HepG2 (cell line): ENCODE results near the gene OTULINL. TPM values are rescaled to one million over a fixed set of nuclear protein-coding genes. Genes with fewer than 3 reads are reported as not detected.

Source experiments
- DZIP1 ChIP-seq: sonication (generic); formaldehyde crosslinking; IDR thresholded peaks from 2 replicates; pipeline ENCODE4 v1.5.0; 2020; ENCODE audit warnings: mild to moderate bottlenecking, missing genetic modification reagents
- FLYWCH1 ChIP-seq: sonication (generic); formaldehyde crosslinking; IDR thresholded peaks from 2 replicates; pipeline ENCODE4 v1.8.1; 2023; ENCODE audit warnings: mild to moderate bottlenecking, missing genetic modification reagents
- FOXJ3 ChIP-seq: sonication (generic); formaldehyde crosslinking; IDR thresholded peaks from 2 replicates; pipeline ENCODE4 v1.4.0; 2020; ENCODE audit warnings: missing genetic modification reagents, mild to moderate bottlenecking, borderline replicate concordance
- HMG20A ChIP-seq: IDR thresholded peaks from 2 replicates; pipeline ENCODE4 v1.6.1; 2016; ENCODE audit warnings: borderline replicate concordance
- HOMEZ ChIP-seq: IDR thresholded peaks from 2 replicates; pipeline ENCODE4 v1.6.1; 2016; ENCODE audit warnings: low read depth
- NFIB ChIP-seq: sonication (generic); formaldehyde crosslinking; IDR thresholded peaks from 2 replicates; pipeline ENCODE4 v1.9.0; 2021; ENCODE audit warnings: missing genetic modification reagents, mild to moderate bottlenecking, borderline replicate concordance
- PHB2 ChIP-seq: fragments of 450-650 bp; IDR thresholded peaks from 2 replicates; pipeline ENCODE4 v1.6.1; 2018; ENCODE audit not compliant: partially characterized antibody
- PRPF4 ChIP-seq: fragments of 200-400 bp; formaldehyde crosslinking; IDR thresholded peaks from 2 replicates; pipeline ENCODE4 v1.6.1; 2016; ENCODE audit warnings: low read length, low read depth; ENCODE audit not compliant: poor library complexity, severe bottlenecking
- SNRNP70 ChIP-seq: fragments of 200-400 bp; formaldehyde crosslinking; IDR thresholded peaks from 2 replicates; pipeline ENCODE4 v1.6.1; 2017; ENCODE audit warnings: mild to moderate bottlenecking, low read depth, low read length, moderate library complexity
- SOX13 ChIP-seq, 3 experiments: fragments of 450-650 bp in 1 of 3; sonication (generic) in 1 of 3; formaldehyde crosslinking in 1 of 3; IDR thresholded peaks in 2 of 3; conservative IDR thresholded peaks in 1 of 3; 2 replicates each; pipeline versions ENCODE4 v1.5.0 to v1.6.1; 2016 to 2020; ENCODE audit warnings: antibody characterized with exemption in 1 of 3, mild to moderate bottlenecking in 1 of 3, missing compliant biosample characterization in 1 of 3, missing genetic modification reagents in 1 of 3, moderate library complexity in 1 of 3
- SOX5 ChIP-seq: IDR thresholded peaks from 2 replicates; pipeline ENCODE4 v1.6.1; 2016; ENCODE audit warnings: borderline replicate concordance
- SOX6 ChIP-seq, 2 experiments: fragments of 450-650 bp in 1 of 2; sonication (generic) in 1 of 2; formaldehyde crosslinking in 1 of 2; IDR thresholded peaks; 2 replicates each; pipeline versions ENCODE4 v1.4.0 to v1.6.1; 2017 to 2020; ENCODE audit warnings: antibody characterized with exemption in 1 of 2, mild to moderate bottlenecking in 1 of 2, missing genetic modification reagents in 1 of 2
- SYNCRIP ChIP-seq: fragments of 200-400 bp; formaldehyde crosslinking; IDR thresholded peaks from 2 replicates; pipeline ENCODE4 v1.6.1; 2018; ENCODE audit warnings: mild to moderate bottlenecking, low read depth, low read length; ENCODE audit not compliant: insufficient read depth
- UBTF ChIP-seq: sonication (generic); formaldehyde crosslinking; IDR thresholded peaks from 2 replicates; pipeline ENCODE4 v1.4.0; 2020; ENCODE audit warnings: mild to moderate bottlenecking, missing genetic modification reagents
- ZBTB26 ChIP-seq: IDR thresholded peaks from 2 replicates; pipeline ENCODE4 v1.6.1; 2016; ENCODE audit warnings: missing compliant biosample characterization, missing genetic modification reagents, borderline replicate concordance
- ZNF18 ChIP-seq: sonication (generic); formaldehyde crosslinking; IDR thresholded peaks from 2 replicates; pipeline ENCODE4 v1.8.0; 2022; ENCODE audit warnings: mild to moderate bottlenecking, missing genetic modification reagents; ENCODE audit not compliant: insufficient replicate concordance
- ZNF263 ChIP-seq: sonication (generic); formaldehyde crosslinking; IDR thresholded peaks from 2 replicates; pipeline ENCODE4 v1.4.0; 2020; ENCODE audit warnings: missing genetic modification reagents
- ZNF546 ChIP-seq: sonication (generic); formaldehyde crosslinking; conservative IDR thresholded peaks from 2 replicates; pipeline ENCODE4 v1.8.1; 2023; ENCODE audit warnings: mild to moderate bottlenecking, missing genetic modification reagents
- polyA plus RNA-seq, 8 experiments: library from polyadenylated mRNA; depleted of rRNA in 3 of 8; stranded (reverse) in 7 of 8; unstranded in 1 of 8; fragments of >200 nt; fragmentation: Illumina TruSeq in 4 of 8; extraction: Trizol in 4 of 8; gene quantifications; 2 replicates each; pipeline versions ENCODE4 v1.2.1 to v1.2.3, GENCODE V29; 2011 to 2016; ENCODE audit warnings: low read depth in 4 of 8, missing spikeins in 1 of 8, mixed read lengths in 1 of 8; ENCODE audit not compliant: insufficient read depth in 1 of 8
- total RNA-seq, 5 experiments: library from RNA; depleted of rRNA; stranded (reverse); fragments of >200 nt; fragmentation: Illumina TruSeq; extraction: Trizol; gene quantifications; 2 replicates each; pipeline ENCODE4 v1.2.3, GENCODE V29; 2016; ENCODE audit warnings: low read depth in 1 of 5

Gene OTULINL
- total and polyA plus RNA-seq, 2 of the 13 experiments (the other 11 are each of a cell fraction or from before 2014, with no cell fraction given), result 0.04 to 0.40 TPM

GRCh38 chr5:14569948-14570691, 11.5 kb upstream of the OTULINL start (continued):
- TF ChIP-seq ZBTB26 (CRISPR knock-in tag), result no peak
- TF ChIP-seq FLYWCH1 (CRISPR knock-in tag), result no peak
- no peak for TF ChIP-seq UBTF (CRISPR knock-in tag)
- peak; percentile 88 for TF ChIP-seq SOX13 (IDR thresholded peaks at IDR 0.05)
- TF ChIP-seq SOX13 (CRISPR knock-in tag; conservative IDR thresholded peaks at IDR 0.05 in 1 of 2, IDR thresholded peaks at IDR 0.05 in 1 of 2), result peak in 1 of 2 experiments; percentile 98; a peak in 2 of 4 replicates
- TF ChIP-seq FOXJ3 (CRISPR knock-in tag), result no peak
- TF ChIP-seq DZIP1 (CRISPR knock-in tag), result no peak
- TF ChIP-seq PHB2, result no peak
- TF ChIP-seq ZNF546 (CRISPR knock-in tag), result no peak
- TF ChIP-seq SOX5 (CRISPR knock-in tag), result peak; percentile 98
- TF ChIP-seq NFIB (CRISPR knock-in tag), result no peak
- TF ChIP-seq PRPF4, result no peak
- TF ChIP-seq SNRNP70, result no peak
- no peak for TF ChIP-seq SOX6 (IDR thresholded peaks at IDR 0.05)
- peak; percentile 96 for TF ChIP-seq SOX6 (CRISPR knock-in tag; IDR thresholded peaks at IDR 0.05)
- TF ChIP-seq ZNF263 (CRISPR knock-in tag), result no peak
- no peak for TF ChIP-seq SYNCRIP
- peak; percentile 95 for TF ChIP-seq HMG20A (CRISPR knock-in tag)
- TF ChIP-seq HOMEZ (CRISPR knock-in tag), result peak; percentile 43; the same call in 1 of the 2 replicates
- no peak for TF ChIP-seq ZNF18 (CRISPR knock-in tag)
